PC-3 (cell line): ENCODE data around the gene OPRD1. TPM values are rescaled to one million over a fixed set of nuclear protein-coding genes. Genes with fewer than 3 reads are reported as not detected.
A peak's percentile ranks its signal among the peaks of the same experiment; 100 is the strongest.

Experiments used
- ATAC-seq: fragments of 200-7000 bp; cut with Tn5 transposase; 2 replicates; pipeline ENCODE4 v1.9.1; 2020; ENCODE audit warnings: mild to moderate bottlenecking, moderate library complexity
- BruUV-seq: library from RNA; stranded (reverse); fragments of 400-500 nt; replicated peaks from 2 replicates; lab custom pipeline; 2021; lab: Mats Ljungman, UMichigan
- CTCF ChIA-PET: fragments of 300-600 bp; sonication (Branson Sonifier 250); formaldehyde crosslinking; loops from one replicate; lab custom pipeline; 2022; ENCODE audit warnings: antibody characterized with exemption; lab: Charles Lee
- POLR2A ChIA-PET: fragments of 300-600 bp; sonication (Branson Sonifier 250); formaldehyde crosslinking; loops from one replicate; lab custom pipeline; 2022; ENCODE audit warnings: antibody characterized with exemption; ENCODE audit not compliant: unreplicated experiment; lab: Charles Lee
- DNase-seq: peaks from one replicate; pipeline ENCODE4 v3.0.0-alpha.2; 2015
- H2AFZ ChIP-seq: fragments of 300-600 bp; sonication (generic); 2 replicates; pipeline ENCODE4 v1.6.0; 2016; ENCODE audit warnings: antibody characterized with exemption, low read length
- H3F3A ChIP-seq: fragments of 300-600 bp; sonication (generic); one replicate; pipeline ENCODE4 v1.6.0; 2017; ENCODE audit warnings: antibody characterized with exemption, low read length, control low read depth, mild to moderate bottlenecking; ENCODE audit not compliant: unreplicated experiment
- H3K27ac ChIP-seq: fragments of 300-600 bp; sonication (generic); 2 replicates; pipeline ENCODE4 v1.5.1; 2016; ENCODE audit warnings: mild to moderate bottlenecking, low read length
- H3K27me3 ChIP-seq: fragments of 300-600 bp; sonication (generic); 2 replicates; pipeline ENCODE4 v1.6.1; 2016; ENCODE audit warnings: low read length, mixed read lengths
- H3K36me3 ChIP-seq: fragments of 300-600 bp; sonication (generic); 2 replicates; pipeline ENCODE4 v1.6.1; 2016; ENCODE audit warnings: low read depth, mixed run types, low read length, mixed read lengths
- H3K4me1 ChIP-seq: fragments of 300-600 bp; sonication (generic); 2 replicates; pipeline ENCODE4 v1.5.1; 2016; ENCODE audit warnings: low read length; ENCODE audit not compliant: insufficient read depth
- H3K4me2 ChIP-seq: fragments of 300-600 bp; sonication (generic); 2 replicates; pipeline ENCODE4 v1.6.0; 2016; ENCODE audit warnings: low read length
- H3K4me3 ChIP-seq: fragments of 300-600 bp; sonication (generic); 2 replicates; pipeline ENCODE4 v1.5.1; 2016; ENCODE audit warnings: mild to moderate bottlenecking, low read length, mixed read lengths
- H3K79me2 ChIP-seq: fragments of 300-600 bp; sonication (generic); 2 replicates; pipeline ENCODE4 v1.6.1; 2017; ENCODE audit warnings: low read length, mixed read lengths
- H3K9ac ChIP-seq: fragments of 300-600 bp; sonication (generic); 2 replicates; pipeline ENCODE4 v1.6.0; 2016; ENCODE audit warnings: mild to moderate bottlenecking, low read length
- H3K9me2 ChIP-seq: fragments of 300-600 bp; sonication (generic); replicated peaks from 2 replicates; pipeline ENCODE4 v1.6.1; 2016; ENCODE audit warnings: mixed run types, low read length, mixed read lengths
- H3K9me3 ChIP-seq: fragments of 300-600 bp; sonication (generic); 2 replicates; pipeline ENCODE4 v1.6.1; 2016; ENCODE audit warnings: low read length, mixed read lengths
- H4K20me1 ChIP-seq: fragments of 300-600 bp; sonication (generic); 2 replicates; pipeline ENCODE4 v1.6.1; 2016; ENCODE audit warnings: low read length, mixed read lengths
- EZH2 ChIP-seq: fragments of 300-600 bp; sonication (generic); IDR thresholded peaks from one replicate; pipeline ENCODE4 v1.6.1; 2017; ENCODE audit warnings: antibody characterized with exemption, mild to moderate bottlenecking, low read length; ENCODE audit not compliant: unreplicated experiment
- EZH2phosphoT487 ChIP-seq: fragments of 300-600 bp; sonication (generic); IDR thresholded peaks from 2 replicates; pipeline ENCODE4 v1.6.1; 2018; ENCODE audit warnings: mild to moderate bottlenecking, antibody characterized with exemption, low read length, borderline replicate concordance
- intact Hi-C: fragments of 100-400 bp; cut with micrococcal nuclease; formaldehyde crosslinking; loops from 2 replicates; pipeline ENCODE4 v1.9.0; 2023
- total RNA-seq: library from RNA; depleted of rRNA; stranded (reverse); fragments of >200 nt; gene quantifications from 2 replicates; pipeline ENCODE4 v1.2.3, GENCODE V29; 2014
- TF ChIP-seq, protein P1 (sequence below): fragments of 300-600 bp; sonication (generic); conservative IDR thresholded peaks from 2 replicates; pipeline ENCODE4 v1.5.1; 2017; ENCODE audit warnings: antibody characterized with exemption, low read depth, mild to moderate bottlenecking, low read length

Gene OPRD1
- total RNA-seq, 1 experiment from 2014 or later, result not detected

- no peaks in the 10 kb centered on the region for H4K20me1 ChIP-seq
- no peak for ATAC-seq
Measured at GRCh38 chr1:28855469-28855951, 43.5 kb downstream of the OPRD1 start.

GRCh38 chr1:28855969-28856368 lies 44.0 kb downstream of the OPRD1 start:
- Histone ChIP-seq H3K27me3 (no peaks in the 10 kb centered on the region), H3K4me2 (no peak overlapping the region), H3K27ac (no peak overlapping the region), H2AFZ (no peak overlapping the region), H3K9me2 (no peaks in the 10 kb centered on the region), H3K4me1 (no peaks in the 10 kb centered on the region), H3K79me2 (no peaks in the 10 kb centered on the region), H3K4me3 (no peak overlapping the region), H3F3A (no peaks in the 10 kb centered on the region), H3K9ac (no peak overlapping the region), H3K36me3 (no peaks in the 10 kb centered on the region), H4K20me1 (no peaks in the 10 kb centered on the region), H3K9me3 (no peaks in the 10 kb centered on the region)
- TF ChIP-seq, protein P1, sequence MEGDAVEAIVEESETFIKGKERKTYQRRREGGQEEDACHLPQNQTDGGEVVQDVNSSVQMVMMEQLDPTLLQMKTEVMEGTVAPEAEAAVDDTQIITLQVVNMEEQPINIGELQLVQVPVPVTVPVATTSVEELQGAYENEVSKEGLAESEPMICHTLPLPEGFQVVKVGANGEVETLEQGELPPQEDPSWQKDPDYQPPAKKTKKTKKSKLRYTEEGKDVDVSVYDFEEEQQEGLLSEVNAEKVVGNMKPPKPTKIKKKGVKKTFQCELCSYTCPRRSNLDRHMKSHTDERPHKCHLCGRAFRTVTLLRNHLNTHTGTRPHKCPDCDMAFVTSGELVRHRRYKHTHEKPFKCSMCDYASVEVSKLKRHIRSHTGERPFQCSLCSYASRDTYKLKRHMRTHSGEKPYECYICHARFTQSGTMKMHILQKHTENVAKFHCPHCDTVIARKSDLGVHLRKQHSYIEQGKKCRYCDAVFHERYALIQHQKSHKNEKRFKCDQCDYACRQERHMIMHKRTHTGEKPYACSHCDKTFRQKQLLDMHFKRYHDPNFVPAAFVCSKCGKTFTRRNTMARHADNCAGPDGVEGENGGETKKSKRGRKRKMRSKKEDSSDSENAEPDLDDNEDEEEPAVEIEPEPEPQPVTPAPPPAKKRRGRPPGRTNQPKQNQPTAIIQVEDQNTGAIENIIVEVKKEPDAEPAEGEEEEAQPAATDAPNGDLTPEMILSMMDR, result no peak
- TF ChIP-seq EZH2, result no peak
- no peak for TF ChIP-seq EZH2phosphoT487
- no peak for DNase-seq
- CTCF ChIA-PET, result no interaction called here
- no peak for ATAC-seq
- intact Hi-C loops, result no loop called here
- POLR2A ChIA-PET, result no interaction called here
- BruUV-seq, result no TSS peak

More at GRCh38 chr1:28855469-28855951, 43.5 kb downstream of the OPRD1 start:
- Histone ChIP-seq H3K4me3 (no peak overlapping the region), H3K27ac (no peak overlapping the region), H3F3A (no peaks in the 10 kb centered on the region), H3K36me3 (no peaks in the 10 kb centered on the region), H2AFZ (no peak overlapping the region), H3K9ac (no peak overlapping the region), H3K9me3 (no peaks in the 10 kb centered on the region), H3K27me3 (no peaks in the 10 kb centered on the region), H3K9me2 (no peaks in the 10 kb centered on the region), H3K4me1 (no peaks in the 10 kb centered on the region), H3K4me2 (no peak overlapping the region), H3K79me2 (no peaks in the 10 kb centered on the region)
- intact Hi-C loops, result no loop called here
- DNase-seq, result no peak
- TF ChIP-seq EZH2 (no peak), EZH2phosphoT487 (no peak)
- TF ChIP-seq, protein P1, result no peak
- CTCF ChIA-PET, result no interaction called here
- POLR2A ChIA-PET, result no interaction called here
- no TSS peak for BruUV-seq

DNA sequence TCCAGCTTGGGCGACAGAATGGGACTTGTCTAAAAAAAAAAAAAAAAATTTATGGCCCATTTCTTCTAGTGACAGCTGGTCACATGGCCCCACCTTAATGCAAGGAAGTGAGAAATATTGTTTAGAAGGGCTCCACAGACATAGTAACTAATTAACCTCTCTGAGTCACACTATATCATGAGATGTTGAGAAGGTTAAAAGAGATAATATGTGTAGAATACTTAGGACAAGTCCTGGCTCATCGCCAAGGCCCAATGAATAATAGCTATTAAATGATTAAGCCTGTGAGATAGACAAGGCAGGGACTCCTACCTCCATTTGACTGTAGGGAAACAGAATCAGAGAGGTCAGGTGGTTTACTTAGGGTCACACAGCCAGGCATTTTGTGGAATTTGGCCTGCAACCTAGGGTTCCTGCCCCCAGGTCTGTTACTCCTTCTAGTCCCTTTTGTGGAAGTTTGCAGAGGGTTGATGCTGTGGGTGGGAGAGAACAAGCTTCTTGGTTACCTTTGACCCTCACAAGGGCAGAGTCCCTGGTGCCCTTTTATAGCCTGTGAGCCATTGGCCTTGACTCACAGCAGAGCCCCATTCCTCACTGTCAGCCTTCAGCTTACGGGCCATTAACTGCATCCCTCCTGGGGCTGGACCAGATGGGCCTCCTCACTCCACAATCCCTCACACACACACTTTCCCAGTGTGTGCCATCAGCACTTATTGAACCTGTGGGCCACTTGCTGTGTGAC lies 48.5 kb downstream of the OPRD1 start:
- peak; percentile 49; the same call in 1 of the 2 replicates for ATAC-seq
- H3K4me2 ChIP-seq, result no peak overlapping the region

More for the DNA sequence above, 48.5 kb downstream of the OPRD1 start:
- no peaks in the 10 kb centered on the region for H3F3A ChIP-seq
- H3K79me2 ChIP-seq, result no peaks in the 10 kb centered on the region
- H4K20me1 ChIP-seq, result no peaks in the 10 kb centered on the region
- intact Hi-C loops, result no loop called here
- H3K9ac ChIP-seq, result no peak overlapping the region
- CTCF ChIA-PET, result no interaction called here
- no peak overlapping the region for H2AFZ ChIP-seq
- H3K9me2 ChIP-seq, result no peaks in the 10 kb centered on the region
- H3K9me3 ChIP-seq, result no peaks in the 10 kb centered on the region
- no peaks in the 10 kb centered on the region for H3K27me3 ChIP-seq
- POLR2A ChIA-PET, result interaction anchor here (0.6 kb wide), 1 partner anchor 81 kb away, joined by 5 read pairs; no protein-coding TSS in a partner anchor
- no peak overlapping the region for H3K4me3 ChIP-seq
- TF ChIP-seq EZH2 (no peak), EZH2phosphoT487 (no peak)
- TF ChIP-seq, protein P1, result no peak
- no peaks in the 10 kb centered on the region for H3K36me3 ChIP-seq
- peak; percentile 58 for DNase-seq
- no peak overlapping the region for H3K27ac ChIP-seq
- H3K4me1 ChIP-seq, result no peaks in the 10 kb centered on the region
- no TSS peak for BruUV-seq
